Esophagus (tissue), 2 donors: ENCODE results near the gene ANKMY1. TPM values are rescaled to one million over a fixed set of nuclear protein-coding genes. Genes with fewer than 3 reads are reported as not detected.

Experiments used
- H3K27ac ChIP-seq, 2 donors: one replicate each; pipeline ENCODE4 v1.5.1; 2013; ENCODE audit warnings: low read depth in 2 of 2, mild to moderate bottlenecking in 2 of 2, inconsistent platforms in 1 of 2, low read length in 1 of 2, moderate library complexity in 1 of 2
- H3K27me3 ChIP-seq, 2 donors: one replicate each; pipeline ENCODE4 v1.6.1; 2013; ENCODE audit warnings: low read length in 2 of 2, control low read depth in 1 of 2, mild to moderate bottlenecking in 1 of 2; ENCODE audit not compliant: insufficient read depth in 2 of 2, control insufficient read depth in 1 of 2
- H3K36me3 ChIP-seq, 2 donors: one replicate each; pipeline ENCODE4 v1.6.1; 2013; ENCODE audit warnings: low read length in 1 of 2; ENCODE audit not compliant: control insufficient read depth in 2 of 2, insufficient read depth in 2 of 2
- H3K4me1 ChIP-seq, 2 donors: one replicate each; pipeline ENCODE4 v1.6.1; 2013; ENCODE audit warnings: low read length in 1 of 2; ENCODE audit not compliant: control insufficient read depth in 2 of 2, insufficient read depth in 2 of 2
- H3K4me3 ChIP-seq, 2 donors: one replicate each; pipeline ENCODE4 v1.5.1; 2013; ENCODE audit warnings: low read length in 2 of 2, mild to moderate bottlenecking in 2 of 2, low read depth in 1 of 2, moderate library complexity in 1 of 2
- H3K9me3 ChIP-seq, 2 donors: one replicate each; pipeline ENCODE4 v1.6.1; 2013; ENCODE audit warnings: mild to moderate bottlenecking in 2 of 2, low read depth in 1 of 2, low read length in 1 of 2, moderate library complexity in 1 of 2; ENCODE audit not compliant: control insufficient read depth in 2 of 2, insufficient read depth in 1 of 2
- WGBS, 2 donors: extraction: QIAGEN DNeasy Blood & Tissue Kit; methylation state at CpG; one replicate each; pipeline ENCODE4 v1.1.7; 2013; 5-methylcytosine and 5-hydroxymethylcytosine counted together
- polyA plus RNA-seq, 2 donors: library from polyadenylated mRNA; stranded (reverse); fragments of 200-250 nt; gene quantifications; one replicate each; pipeline ENCODE4 v1.2.3, GENCODE V29; 2013
- donor health status: healthy with polysubstance abuse.
- donor health status: Bipolar disorder and iron deficiency.

The ANKMY1 gene
- polyA plus RNA-seq, 2 donors = 4.8 to 16.2 TPM

GRCh38 chr2:240458044-240458899, 99.5 kb downstream of the ANKMY1 start:
- Histone ChIP-seq H3K27ac (peak overlapping the region; percentile 72 to 89), H3K4me3 (peak overlapping the region in 1 of 2 donors; percentile 3), H3K36me3 (peaks cover 0 to 19% of the 10 kb centered on the region in 2 donors), H3K27me3 (no peaks in the 10 kb centered on the region), H3K4me1 (peaks cover 14 to 48% of the 10 kb centered on the region in 2 donors), H3K9me3 (no peaks in the 10 kb centered on the region)
- 64 to 76% methylated on average over 14 to 16 of the region's 16 CpGs for WGBS, 2 donors

GRCh38 chr2:240457223-240458043, 100.4 kb downstream of the ANKMY1 start:
- Histone ChIP-seq H3K4me1 (peaks cover 14 to 48% of the 10 kb centered on the region in 2 donors), H3K27me3 (no peaks in the 10 kb centered on the region), H3K36me3 (peaks cover 0 to 15% of the 10 kb centered on the region in 2 donors), H3K9me3 (no peaks in the 10 kb centered on the region), H3K4me3 (peak overlapping the region in 1 of 2 donors; percentile 12), H3K27ac (peak overlapping the region; percentile 72 to 89)
- 56 to 68% methylated on average over 21 to 22 of the region's 22 CpGs for WGBS, 2 donors

GRCh38 chr2:240456447-240457222, 101.2 kb downstream of the ANKMY1 start:
- 50 to 61% methylated on average over 17 of the region's 17 CpGs for WGBS, 2 donors
- H3K4me1 ChIP-seq = peaks cover 21 to 55% of the 10 kb centered on the region in 2 donors

DNA sequence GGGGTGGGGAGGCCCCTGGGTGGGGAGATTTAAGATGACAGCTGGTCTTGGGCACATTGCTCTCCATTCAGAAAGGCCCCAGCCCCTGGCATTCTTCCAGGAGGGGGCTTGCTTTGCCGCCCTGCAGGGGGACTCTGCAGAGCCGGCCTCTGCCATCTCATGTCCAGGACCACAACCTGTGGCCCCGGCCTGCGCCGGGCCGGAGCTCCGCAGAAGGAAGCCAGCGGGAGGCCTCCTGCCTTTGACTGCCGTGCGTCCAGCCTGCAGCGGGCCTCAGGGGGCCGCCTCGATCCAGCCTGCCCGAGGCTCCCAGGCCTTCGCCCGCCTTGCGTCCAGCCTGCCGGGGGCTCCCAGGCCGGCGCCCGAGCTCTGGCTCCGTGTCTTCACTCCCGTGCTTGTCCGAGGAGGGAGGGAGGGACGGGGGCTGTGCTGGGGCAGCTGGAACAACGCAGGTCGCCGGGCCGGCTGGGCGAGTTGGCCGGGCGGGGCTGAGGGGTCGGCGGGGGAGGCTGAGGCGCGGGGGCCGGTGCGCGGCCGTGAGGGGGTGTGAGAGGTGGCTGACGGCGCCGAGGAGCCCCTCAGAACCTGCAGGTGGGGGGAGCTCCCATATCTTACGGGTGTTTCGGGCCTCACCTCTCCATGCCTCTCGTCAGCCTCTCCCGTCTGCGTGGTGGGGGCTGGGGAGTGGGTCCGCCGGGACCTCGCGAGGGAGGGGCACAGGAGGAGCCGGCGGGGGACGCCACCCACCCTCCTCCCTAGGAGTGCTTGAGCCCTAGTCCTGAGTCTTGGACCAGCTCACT, 101.9 kb downstream of the ANKMY1 start:
- Histone ChIP-seq H3K36me3 (peaks cover 0 to 9% of the 10 kb centered on the region in 2 donors), H3K27ac (peak overlapping the region; percentile 68 to 89), H3K9me3 (no peaks in the 10 kb centered on the region), H3K27me3 (no peaks in the 10 kb centered on the region), H3K4me1 (peaks cover 22 to 63% of the 10 kb centered on the region in 2 donors), H3K4me3 (peak overlapping the region; percentile 32 to 42)
- WGBS, 2 donors = 20 to 26% methylated on average over 43 to 55 of the region's 55 CpGs

More at GRCh38 chr2:240456447-240457222, 101.2 kb downstream of the ANKMY1 start:
- H3K9me3 ChIP-seq = no peaks in the 10 kb centered on the region
- H3K27ac ChIP-seq = peak overlapping the region; percentile 72 to 89
- H3K27me3 ChIP-seq = no peaks in the 10 kb centered on the region
- peak overlapping the region; percentile 12 to 42 for H3K4me3 ChIP-seq
- H3K36me3 ChIP-seq = peaks cover 0 to 9% of the 10 kb centered on the region in 2 donors

GRCh38 chr2:240455272-240455646, 102.5 kb downstream of the ANKMY1 start:
- peaks cover 22 to 69% of the 10 kb centered on the region in 2 donors for H3K4me1 ChIP-seq
- no peaks in the 10 kb centered on the region for H3K27me3 ChIP-seq
- 45 to 48% methylated on average over 6 to 7 of the region's 7 CpGs for WGBS, 2 donors
- peaks cover 0 to 6% of the 10 kb centered on the region in 2 donors for H3K36me3 ChIP-seq
- no peaks in the 10 kb centered on the region for H3K9me3 ChIP-seq
- peak overlapping the region; percentile 68 to 75 for H3K27ac ChIP-seq
- peak overlapping the region; percentile 42 to 49 for H3K4me3 ChIP-seq

DNA sequence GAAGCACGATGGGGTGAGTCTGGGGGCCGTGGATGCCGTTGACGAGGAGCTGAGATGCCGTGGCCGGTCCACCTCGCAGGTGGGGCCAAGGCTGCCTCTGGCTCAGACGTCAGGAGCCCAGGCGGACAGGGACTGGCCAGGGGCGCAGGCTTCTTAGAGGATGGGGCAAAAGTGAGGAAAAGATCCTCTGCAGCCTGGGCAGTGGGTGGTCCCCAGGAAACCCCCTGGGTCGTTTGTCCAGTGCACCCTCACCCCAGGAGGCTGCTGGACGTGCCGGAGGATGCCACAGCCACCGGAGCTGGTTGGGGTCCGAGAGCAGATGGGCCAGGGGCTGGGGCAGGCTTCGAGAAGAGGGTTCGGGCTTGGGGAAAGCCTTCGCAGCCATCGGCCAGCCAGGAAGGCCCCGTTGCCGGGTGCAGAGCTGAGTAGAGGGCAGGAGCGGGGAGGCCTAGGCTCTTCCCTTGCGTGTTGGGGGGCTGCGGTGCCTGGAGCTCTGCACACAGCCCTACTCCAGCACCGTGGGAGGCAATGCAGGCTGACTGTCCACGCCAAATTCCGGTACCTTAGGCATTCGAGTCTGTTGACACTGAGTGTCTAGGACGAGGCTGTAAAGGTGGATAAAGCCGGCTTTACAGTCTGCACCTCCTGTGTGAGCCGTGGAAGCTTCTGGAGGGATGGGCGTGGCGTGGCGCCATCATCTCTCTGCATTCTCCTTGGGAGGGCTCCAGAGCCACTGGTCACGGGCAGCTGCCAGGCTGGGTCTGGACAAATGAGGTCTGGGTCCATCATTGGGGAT, 103.5 kb downstream of the ANKMY1 start:
- peaks cover 22 to 72% of the 10 kb centered on the region in 2 donors for H3K4me1 ChIP-seq
- H3K36me3 ChIP-seq = peaks cover 0 to 6% of the 10 kb centered on the region in 2 donors
- no peaks in the 10 kb centered on the region for H3K27me3 ChIP-seq
- H3K9me3 ChIP-seq = no peaks in the 10 kb centered on the region
- WGBS, 2 donors = 31 to 34% methylated on average over 35 of the region's 35 CpGs
- H3K27ac ChIP-seq = peak overlapping the region; percentile 60 to 75
- peak overlapping the region; percentile 49 to 78 for H3K4me3 ChIP-seq

GRCh38 chr2:240453461-240454105, 104.2 kb downstream of the ANKMY1 start:
- Histone ChIP-seq H3K9me3 (no peaks in the 10 kb centered on the region), H3K4me1 (peaks cover 22 to 73% of the 10 kb centered on the region in 2 donors), H3K4me3 (peak overlapping the region; percentile 49 to 78), H3K27me3 (no peaks in the 10 kb centered on the region), H3K27ac (peak overlapping the region; percentile 60 to 75), H3K36me3 (peaks cover 0 to 2% of the 10 kb centered on the region in 2 donors)
- WGBS, 2 donors = 5 to 12% methylated on average over 53 to 77 of the region's 81 CpGs
